Lower lobe of right lung (tissue), 2 donors: Measurements from ENCODE around the gene LAMA2. TPM values are rescaled to one million over a fixed set of nuclear protein-coding genes. Genes with fewer than 3 reads are reported as not detected.
A peak's percentile ranks its signal among the peaks of the same experiment; 100 is the strongest.
"Not testable (repeated sequence)": the region's sequence is repeated elsewhere in the genome, so short reads cannot be mapped to it uniquely, and the experiment has no call there.

ENCODE experiments used
- ATAC-seq, 2 donors: fragments of 200-7000 bp; cut with Tn5 transposase; one replicate each; pipeline ENCODE4 v1.9.1; 2020 to 2022; ENCODE audit warnings: mild to moderate bottlenecking in 2 of 2, moderate library complexity in 2 of 2
- DNase-seq: peaks from one replicate; pipeline ENCODE4 v3.0.0-alpha.2; 2020
- H3K27ac ChIP-seq: fragments of 200-600 bp; one replicate; pipeline ENCODE4 v1.8.0; 2022
- H3K27me3 ChIP-seq: fragments of 200-600 bp; one replicate; pipeline ENCODE4 v1.8.0; 2022; ENCODE audit warnings: low read depth
- H3K36me3 ChIP-seq: fragments of 200-600 bp; one replicate; pipeline ENCODE4 v1.8.0; 2022; ENCODE audit warnings: mild to moderate bottlenecking
- H3K4me1 ChIP-seq: fragments of 200-600 bp; one replicate; pipeline ENCODE4 v1.8.0; 2022
- H3K4me3 ChIP-seq: fragments of 200-600 bp; one replicate; pipeline ENCODE4 v1.8.0; 2022; ENCODE audit warnings: mild to moderate bottlenecking
- H3K9me3 ChIP-seq: fragments of 200-600 bp; one replicate; pipeline ENCODE4 v1.8.0; 2022
- CTCF ChIP-seq: fragments of 200-600 bp; IDR thresholded peaks from one replicate; pipeline ENCODE4 v1.8.0; 2022; ENCODE audit warnings: antibody characterized with exemption, mild to moderate bottlenecking
- intact Hi-C: fragments of 100-400 bp; cut with DNase I; formaldehyde crosslinking; loops from one replicate; pipeline ENCODE4 v1.11.0; 2022
- total RNA-seq: library from RNA; stranded (reverse); fragmentation: NEBNext Ultra II Directional; extraction: Animal tissue kit (Norgen Biotek cat#: 25700); gene quantifications from one replicate; pipeline ENCODE4 v1.2.1, GENCODE V29; 2021
- donor health status: DM: no; HTN: yes; CAD: no; lungs with severe emphysema.

Gene LAMA2
- total RNA-seq, 1 donor from 2014 or later, result 49.6 TPM

GRCh38 chr6:129150507-129150906 is 267.6 kb downstream of the LAMA2 start:
- DNase-seq (no peak), ATAC-seq (no peak)
- Histone ChIP-seq H3K36me3 (no peaks in the 10 kb centered on the region), H3K27me3 (no peaks in the 10 kb centered on the region), H3K9me3 (no peaks in the 10 kb centered on the region), H3K4me3 (no peak overlapping the region), H3K27ac (no peak overlapping the region), H3K4me1 (no peaks in the 10 kb centered on the region)
- intact Hi-C loops, result no loop called here
- TF ChIP-seq CTCF, result no peak

DNA sequence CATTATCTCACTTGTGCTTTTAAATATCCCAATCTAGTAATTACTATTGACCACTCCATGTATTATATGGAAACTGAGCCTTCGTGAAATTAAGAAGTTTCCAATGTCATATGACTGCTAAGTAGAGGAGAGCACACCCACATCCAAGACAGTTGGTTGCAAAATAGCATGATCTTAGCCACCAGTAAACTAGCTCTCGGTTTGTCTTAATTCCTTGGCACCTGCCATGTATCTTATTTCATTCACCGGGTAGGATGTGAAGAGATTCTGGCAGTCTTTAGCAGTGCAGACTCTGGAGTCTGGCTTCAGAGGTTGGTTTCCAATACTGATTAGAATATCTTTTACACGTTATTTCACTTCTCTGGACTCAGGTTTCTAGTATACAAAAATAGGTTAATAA is 270.3 kb downstream of the LAMA2 start:
- no peak for ATAC-seq
- no peak for DNase-seq
- no peak overlapping the region for H3K4me3 ChIP-seq
- no peak for TF ChIP-seq CTCF
- no peaks in the 10 kb centered on the region for H3K36me3 ChIP-seq
- H3K27ac ChIP-seq, result no peak overlapping the region
- H3K27me3 ChIP-seq, result no peaks in the 10 kb centered on the region
- intact Hi-C loops, result no loop called here
- no peaks in the 10 kb centered on the region for H3K9me3 ChIP-seq
- H3K4me1 ChIP-seq, result no peaks in the 10 kb centered on the region

DNA sequence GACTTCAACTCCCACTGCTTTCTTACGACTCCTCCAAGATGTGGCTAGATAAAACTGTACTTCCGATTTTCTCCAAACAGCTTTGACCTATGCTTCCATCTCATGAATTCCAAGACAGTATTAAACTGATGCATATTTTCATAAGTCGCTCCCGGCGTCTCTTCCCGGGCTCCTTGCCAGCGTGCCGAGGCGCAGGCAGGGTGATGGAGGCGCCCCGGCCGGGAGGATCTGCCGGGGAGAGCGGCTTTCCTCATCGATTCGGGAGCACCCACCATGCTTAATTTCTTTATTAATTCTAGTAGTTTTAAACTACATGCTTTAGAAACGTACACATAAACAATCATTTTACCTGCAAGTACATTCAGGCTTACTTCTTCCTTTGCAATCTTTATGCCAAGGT is 276.3 kb downstream of the LAMA2 start:
- H3K27me3 ChIP-seq, ATAC-seq, H3K36me3 ChIP-seq, intact Hi-C loops, DNase-seq, H3K9me3 ChIP-seq, H3K4me1 ChIP-seq, H3K27ac ChIP-seq, H3K4me3 ChIP-seq: not testable (repeated sequence)

DNA sequence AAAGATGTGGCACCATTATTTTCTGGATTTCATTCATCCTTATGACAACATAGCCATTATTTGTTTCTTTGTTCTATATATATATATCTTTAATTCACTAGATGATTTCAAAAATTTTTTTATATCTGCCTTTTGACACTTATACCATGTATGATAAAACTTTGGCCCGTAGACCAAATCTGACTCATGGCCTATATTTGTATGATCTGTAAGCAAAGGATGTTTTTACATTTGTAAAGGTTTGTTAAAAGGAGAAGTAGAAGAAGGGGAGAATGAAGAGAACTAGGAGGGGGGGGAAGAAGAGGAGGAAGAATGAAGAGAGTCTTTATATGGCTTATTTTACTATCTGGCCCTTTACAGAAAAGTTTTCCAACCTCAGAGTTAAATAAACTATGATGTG is 279.7 kb downstream of the LAMA2 start:
- intact Hi-C loops, result no loop called here
- Histone ChIP-seq H3K4me3 (no peak overlapping the region), H3K36me3 (no peaks in the 10 kb centered on the region), H3K4me1 (no peaks in the 10 kb centered on the region), H3K9me3 (no peaks in the 10 kb centered on the region), H3K27ac (no peak overlapping the region), H3K27me3 (no peaks in the 10 kb centered on the region)
- ATAC-seq (no peak), DNase-seq (no peak)
- no peak for TF ChIP-seq CTCF

GRCh38 chr6:129163551-129163950 is 280.6 kb downstream of the LAMA2 start:
- DNase-seq, result no peak
- TF ChIP-seq CTCF, result no peak
- Histone ChIP-seq H3K27ac (no peak overlapping the region), H3K36me3 (no peaks in the 10 kb centered on the region), H3K27me3 (no peaks in the 10 kb centered on the region), H3K4me3 (no peak overlapping the region), H3K9me3 (no peaks in the 10 kb centered on the region), H3K4me1 (no peaks in the 10 kb centered on the region)
- intact Hi-C loops, result no loop called here
- no peak for ATAC-seq

DNA sequence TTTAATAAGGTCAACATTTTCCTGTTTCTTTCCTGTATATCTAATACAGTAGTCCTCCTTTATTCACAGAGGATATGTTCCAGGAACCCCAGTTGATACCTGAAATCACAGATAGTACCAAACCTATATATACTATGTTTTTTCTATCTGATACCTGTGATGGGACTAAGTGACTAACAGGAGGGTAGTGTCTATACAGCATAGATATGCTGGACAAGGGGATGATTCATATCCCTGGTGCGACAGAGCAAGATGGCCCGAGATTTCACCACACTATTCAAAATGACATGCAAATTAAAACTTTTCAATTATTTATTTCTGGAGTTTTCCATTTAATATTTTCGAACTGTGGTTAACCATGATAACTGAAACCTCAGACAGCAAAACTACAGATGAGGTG is 281.1 kb downstream of the LAMA2 start:
- intact Hi-C loops, result no loop called here
- H3K4me1 ChIP-seq, result no peaks in the 10 kb centered on the region
- H3K27ac ChIP-seq, result no peak overlapping the region
- ATAC-seq (no peak), DNase-seq (no peak)
- TF ChIP-seq CTCF, result no peak
- no peak overlapping the region for H3K4me3 ChIP-seq
- H3K9me3 ChIP-seq, result no peaks in the 10 kb centered on the region
- H3K36me3 ChIP-seq, result no peaks in the 10 kb centered on the region
- H3K27me3 ChIP-seq, result no peaks in the 10 kb centered on the region

DNA sequence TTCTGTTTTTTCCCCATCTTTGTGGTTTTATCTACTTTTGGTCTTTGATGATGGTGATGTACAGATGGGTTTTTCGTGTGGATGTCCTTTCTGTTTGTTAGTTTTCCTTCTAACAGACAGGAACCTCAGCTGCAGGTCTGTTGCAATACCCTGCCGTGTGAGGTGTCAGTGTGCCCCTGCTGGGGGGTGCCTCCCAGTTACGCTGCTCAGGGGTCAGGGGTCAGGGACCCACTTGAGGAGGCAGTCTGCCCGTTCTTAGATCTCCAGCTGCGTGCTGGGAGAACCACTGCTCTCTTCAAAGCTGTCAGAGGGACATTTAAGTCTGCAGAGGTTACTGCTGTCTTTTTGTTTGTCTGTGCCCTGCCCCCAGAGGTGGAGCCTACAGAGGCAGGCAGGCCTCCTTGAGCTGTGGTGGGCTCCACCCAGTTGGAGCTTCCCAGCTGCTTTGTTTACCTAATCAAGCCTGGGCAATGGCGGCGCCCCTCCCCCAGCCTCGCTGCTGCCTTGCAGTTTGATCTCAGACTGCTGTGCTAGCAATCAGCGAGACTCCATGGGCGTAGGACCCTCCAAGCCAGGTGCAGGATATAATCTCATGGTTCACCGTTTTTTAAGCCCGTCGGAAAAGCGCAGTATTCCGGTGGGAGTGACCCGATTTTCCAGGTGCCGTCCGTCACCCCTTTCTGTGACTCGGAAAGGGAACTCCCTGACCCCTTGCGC is 289.5 kb downstream of the LAMA2 start:
- H3K36me3 ChIP-seq, H3K4me3 ChIP-seq, H3K27ac ChIP-seq, H3K4me1 ChIP-seq, intact Hi-C loops, H3K27me3 ChIP-seq, H3K9me3 ChIP-seq, ATAC-seq: not testable (repeated sequence)
- peak; percentile 45 for DNase-seq
